Measurements from ENCODE around the gene PDE8A.

PDE8A gene

DNA sequence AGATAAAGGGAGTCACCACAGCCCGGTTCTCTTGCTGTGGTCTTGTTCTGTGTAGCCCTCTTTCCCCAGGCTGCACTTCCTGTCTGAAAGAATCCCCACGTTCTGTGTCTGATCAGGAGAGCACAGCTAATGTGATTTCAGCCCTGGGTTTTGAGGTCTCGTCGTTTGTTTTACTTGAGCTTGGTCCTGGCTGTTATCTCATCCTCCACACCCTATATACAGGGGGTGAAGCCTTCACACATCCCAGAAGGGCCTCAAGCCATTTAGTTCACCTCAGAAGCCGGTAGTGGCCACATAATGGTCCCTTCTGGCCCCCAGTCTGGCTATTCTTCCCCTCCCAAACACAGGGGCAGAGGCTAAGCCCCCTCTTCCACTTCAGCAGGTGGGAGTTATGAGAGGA, 115.6 kb downstream of the PDE8A start:
- DNase-seq: no peak

DNA sequence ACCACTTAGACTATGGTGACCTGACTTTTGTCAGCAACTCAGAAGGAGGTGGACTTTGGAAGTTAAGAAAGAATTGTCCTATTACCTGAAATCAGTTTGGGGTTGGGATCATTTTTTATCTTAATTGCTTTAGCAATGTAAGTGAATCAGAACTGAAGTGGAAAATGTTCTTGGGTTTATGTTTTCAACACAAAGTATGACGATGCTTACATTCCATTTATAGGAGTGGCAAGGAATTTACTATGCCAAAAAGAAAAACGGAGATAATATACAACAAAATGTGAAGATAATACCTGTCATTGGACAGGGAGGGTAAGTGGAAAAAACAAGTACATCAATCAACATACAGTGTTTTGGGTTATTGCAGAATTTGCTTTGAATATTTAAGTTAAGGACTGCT, 116.1 kb downstream of the PDE8A start:
- DNase-seq: no peak

DNA sequence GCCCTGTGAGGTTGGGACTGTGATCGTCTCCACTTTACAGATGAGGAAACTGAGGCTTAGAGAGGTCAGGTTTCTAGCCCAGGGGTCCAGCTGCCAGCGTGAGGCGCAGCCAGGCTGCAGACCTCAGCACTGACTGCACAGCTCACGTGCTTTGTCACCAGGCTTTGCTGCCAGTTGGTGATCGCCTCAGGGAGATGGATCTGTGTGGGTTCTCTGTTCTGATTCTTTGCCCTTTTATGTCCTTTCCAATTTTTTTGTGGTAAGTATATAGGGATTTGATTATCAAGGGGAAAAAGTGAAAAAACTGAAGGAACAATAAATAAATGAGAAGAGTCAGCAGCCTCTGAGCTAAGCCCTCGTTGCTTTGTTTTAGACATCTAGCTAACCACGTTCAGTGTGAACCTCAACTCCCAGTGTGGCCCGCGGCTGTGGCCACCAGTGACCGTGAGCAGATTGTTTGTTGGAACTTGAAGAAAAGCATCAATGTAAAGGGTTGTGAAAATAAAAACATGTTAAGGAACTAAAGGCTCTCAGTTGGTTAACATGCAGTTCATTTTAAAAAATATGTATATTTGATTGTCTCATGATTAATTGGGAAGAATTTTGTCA, 117.6 kb downstream of the PDE8A start:
- no peak for DNase-seq

DNA sequence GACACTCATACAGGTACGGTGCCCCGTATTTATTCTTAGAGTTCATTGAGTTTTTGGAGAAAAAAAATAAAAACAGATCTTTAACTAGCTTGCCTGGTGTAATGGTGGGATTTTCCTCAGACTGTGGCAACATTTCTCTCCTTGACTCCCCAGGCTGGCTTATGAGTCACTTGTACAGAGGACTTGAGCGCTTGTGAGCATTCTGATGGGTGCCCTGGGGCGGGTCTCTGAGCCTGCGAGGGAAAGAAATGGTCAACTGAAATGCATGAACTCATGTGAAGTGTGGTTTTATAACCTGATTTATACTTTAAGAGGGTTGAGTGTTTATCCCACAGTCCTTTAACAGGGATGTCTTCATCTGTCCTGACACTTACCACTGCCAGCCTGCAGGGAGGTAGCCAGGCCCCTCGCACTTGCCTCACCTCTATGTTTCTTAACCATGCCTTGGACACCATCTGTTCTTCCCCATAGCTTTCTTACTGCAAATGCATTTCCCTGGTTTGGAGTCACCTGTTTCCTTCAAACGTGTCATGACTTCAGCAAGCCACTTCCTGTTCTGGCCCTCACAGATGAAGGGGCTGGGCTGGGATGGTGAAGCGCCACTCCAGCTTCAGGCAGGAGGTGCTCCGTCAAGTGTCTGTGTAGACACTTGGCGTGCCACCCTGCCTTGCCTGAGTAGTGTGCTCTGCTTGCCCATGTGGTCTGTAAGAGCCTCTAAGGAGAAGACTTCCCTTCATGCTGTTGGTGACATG, 118.7 kb downstream of the PDE8A start:
- DNase-seq: no peak

DNA sequence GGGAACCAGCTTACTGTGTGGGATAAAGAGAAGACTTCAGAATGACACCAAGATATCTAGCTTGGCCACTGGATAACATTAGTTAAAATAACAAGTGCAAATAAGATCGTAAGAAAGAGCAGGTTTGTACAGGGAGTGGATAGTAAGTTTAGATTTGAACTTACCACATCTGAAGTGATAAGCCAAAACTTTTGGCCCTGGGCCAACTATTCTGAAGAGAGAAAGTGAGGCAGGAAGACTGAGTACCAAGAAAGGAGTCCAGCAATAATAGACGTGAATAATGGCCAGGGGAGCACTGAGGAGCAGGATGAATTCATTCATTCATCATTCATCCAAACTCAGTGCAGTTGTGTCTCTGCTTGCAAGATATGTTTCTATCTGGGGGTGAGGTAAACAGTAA, 122.9 kb downstream of the PDE8A start:
- DNase-seq: no peak

DNA sequence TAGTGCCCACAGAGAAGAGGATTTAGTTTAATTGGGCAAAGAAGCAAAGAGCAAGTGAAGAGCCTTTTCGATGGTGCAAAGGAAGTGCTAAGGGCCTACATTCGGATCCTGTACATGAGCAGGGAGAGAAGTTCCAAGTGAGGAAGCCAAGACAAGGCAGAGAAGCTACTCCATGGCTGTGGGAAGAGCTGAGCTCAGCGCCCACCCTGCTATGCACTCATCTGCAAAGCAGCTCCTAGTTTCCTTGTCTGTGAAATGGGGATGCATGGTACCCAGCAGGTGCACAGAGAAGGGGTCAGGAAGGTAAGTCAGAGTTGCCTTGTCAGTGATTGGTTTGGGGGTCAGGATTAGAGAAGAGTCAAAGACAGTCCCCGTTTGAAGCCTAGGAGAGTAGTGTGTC, 126.5 kb downstream of the PDE8A start:
- no peak for DNase-seq

DNA sequence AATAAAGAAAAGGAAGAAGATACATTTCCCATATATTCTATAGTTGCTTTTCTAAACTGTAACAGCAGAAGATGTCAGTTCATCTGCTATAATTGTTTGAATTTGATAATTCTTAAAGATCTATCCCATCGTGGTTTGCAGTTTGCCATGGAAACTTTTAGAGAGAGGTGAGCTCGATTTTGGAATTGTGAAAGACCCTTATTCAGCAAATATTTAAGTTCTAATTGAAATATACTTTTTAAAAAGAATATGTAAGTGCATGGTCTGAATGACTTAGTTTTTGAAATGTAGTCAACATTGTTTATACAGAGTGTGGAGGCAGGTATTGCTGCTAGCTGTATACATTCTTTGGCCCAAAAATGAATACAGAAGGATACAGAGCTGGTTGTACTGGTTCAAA, 127.7 kb downstream of the PDE8A start:
- DNase-seq: no peak

DNA sequence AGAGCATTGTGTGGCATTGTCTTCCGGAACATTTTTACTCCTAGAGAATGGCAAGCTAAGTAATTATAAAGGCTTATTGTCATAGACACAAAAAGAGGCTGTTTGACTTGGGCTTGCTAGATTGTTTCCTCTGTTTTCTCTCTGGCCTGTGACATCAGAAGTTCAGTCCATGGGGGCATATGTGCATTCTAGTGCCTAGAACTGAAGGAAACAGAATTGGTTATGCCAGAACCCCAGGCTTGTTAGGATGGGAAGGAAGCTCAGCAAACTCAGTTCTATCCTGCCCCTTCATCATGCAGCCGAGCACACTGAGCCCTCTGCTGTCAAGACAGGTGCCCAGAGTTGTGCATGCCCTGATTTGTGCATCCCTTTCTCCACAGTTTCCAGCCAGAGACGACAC, 131.3 kb downstream of the PDE8A start:
- no peak for DNase-seq

DNA sequence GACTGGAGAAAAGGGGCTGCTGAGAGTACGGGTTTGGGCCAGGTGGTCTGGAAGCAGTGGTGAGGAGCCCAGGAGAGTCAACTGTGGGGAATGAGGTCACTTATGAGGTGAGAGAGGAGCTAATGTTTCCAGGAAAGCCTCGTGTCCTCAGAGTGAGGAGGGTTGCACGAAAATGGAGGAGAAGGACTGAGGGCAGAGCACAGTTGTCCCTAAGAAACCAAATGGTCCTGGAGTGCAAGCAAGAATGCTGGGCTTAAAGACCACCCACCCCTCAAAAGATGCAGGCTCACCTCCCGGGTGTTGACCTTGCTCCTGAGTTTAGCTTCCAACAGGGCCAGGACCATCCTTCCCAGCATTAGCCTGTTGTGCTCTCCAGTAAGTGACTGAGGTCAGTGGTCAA, 133.2 kb downstream of the PDE8A start:
- DNase-seq: no peak

DNA sequence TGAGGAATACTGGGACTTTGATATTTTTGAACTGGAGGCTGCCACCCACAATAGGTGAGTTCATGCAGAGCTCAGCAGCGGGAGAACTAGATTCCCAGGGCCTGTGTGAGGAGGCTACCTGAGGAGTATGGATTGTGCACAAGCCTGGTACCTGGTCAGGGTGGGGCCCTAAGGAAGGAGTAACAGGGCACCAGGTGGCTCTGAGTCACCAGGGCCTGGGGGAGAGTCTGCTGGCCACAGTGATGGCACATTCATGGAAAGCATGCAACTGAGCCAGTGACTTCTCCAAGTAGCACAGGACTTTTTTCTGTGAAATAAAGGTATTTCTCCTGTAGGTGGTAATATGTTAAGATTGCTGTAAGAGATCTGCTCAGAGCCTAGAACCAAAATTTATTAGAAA, 134.4 kb downstream of the PDE8A start:
- no peak for DNase-seq

DNA sequence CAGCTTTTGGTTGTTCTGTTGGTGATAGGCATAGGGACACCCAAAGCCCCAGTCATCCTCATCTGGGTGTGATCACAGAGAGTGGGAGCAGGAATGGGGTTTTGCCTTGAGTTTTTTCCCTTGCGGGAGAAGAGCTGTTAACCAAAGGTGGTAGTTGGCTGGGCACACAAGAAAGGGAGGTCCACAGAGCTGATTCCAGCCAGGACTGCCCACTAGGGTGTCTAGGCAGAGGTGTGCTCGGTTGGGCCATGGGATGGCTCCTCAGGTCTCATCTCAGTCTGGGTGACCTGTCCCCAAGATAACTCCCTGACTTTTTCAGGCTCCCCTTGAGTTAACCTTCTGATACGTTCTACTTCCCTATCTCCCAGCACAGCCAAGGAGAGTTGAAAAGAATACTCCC, 134.8 kb downstream of the PDE8A start:
- DNase-seq: no peak

DNA sequence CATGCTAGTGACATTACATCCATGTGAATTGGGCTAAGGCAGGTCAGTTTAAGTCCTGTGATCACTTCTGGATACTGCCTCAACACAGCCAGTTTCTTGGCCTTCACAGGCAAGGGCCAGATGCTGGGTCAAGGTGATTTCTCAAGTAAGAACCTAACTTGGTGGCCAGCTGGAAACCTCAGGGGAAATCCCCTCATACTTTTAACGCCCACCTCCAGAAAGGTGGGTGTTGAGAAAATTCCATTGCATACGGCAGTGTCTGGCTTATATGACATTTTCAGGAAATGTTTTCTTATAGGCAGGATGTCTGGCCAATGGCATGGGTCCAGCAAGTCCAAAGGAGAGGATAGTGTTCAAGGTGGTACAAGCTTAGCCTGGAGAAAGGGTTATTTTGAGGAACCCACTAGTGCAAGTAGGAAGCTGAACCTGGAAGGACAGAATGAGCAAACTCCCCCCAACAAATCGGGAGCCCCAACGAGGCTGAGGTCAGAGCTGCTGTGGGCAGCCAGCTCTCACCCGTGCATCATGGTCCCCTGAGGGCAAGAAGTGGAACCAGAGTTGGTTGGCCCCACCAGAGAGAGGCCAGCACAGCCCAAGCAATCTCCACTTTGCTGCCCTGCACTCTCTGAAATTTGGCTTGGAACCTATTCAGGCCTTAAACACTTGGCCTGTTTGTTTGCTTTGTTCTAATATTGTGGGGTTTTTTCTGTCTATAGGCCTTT, 135.4 kb downstream of the PDE8A start:
- DNase-seq: no peak

DNA sequence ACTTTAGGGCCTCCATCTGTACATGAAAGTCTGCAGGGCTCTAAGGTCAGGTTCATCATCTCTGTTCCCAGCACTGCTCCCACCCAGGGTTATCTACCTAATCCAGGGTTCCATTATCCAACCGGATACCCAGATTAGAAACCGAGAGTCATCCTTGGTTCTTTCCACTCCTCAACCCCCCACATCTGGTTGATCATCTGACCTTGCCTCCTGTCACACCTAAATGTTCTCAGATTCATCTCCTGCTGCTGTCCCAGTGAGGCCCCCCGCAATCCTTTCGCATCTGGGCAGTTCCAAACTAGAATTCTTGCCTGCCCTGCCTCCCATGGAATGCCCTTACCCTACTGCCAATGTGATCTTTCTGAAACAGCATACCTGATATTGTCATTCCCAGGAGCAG, 136.5 kb downstream of the PDE8A start:
- DNase-seq: no peak

DNA sequence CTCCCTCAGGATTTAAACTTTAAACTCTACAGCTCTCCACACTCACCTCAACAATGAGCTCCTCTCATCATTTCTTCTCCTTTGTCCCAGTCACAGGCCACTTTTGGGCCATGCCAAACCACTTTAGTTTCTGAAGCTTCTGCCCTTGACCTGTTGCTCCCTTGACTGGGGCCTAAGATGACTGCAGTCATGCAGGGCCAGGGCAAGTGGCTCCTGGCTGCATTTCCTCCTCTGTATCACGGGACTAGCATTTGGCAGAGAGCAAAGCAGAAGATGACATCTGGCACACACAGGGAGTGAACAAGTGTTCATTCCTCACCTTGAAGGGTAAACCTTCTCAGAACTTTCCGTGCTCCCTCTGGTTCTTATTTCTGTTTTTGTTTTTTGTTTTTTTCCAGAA, 136.9 kb downstream of the PDE8A start:
- DNase-seq: no peak

DNA sequence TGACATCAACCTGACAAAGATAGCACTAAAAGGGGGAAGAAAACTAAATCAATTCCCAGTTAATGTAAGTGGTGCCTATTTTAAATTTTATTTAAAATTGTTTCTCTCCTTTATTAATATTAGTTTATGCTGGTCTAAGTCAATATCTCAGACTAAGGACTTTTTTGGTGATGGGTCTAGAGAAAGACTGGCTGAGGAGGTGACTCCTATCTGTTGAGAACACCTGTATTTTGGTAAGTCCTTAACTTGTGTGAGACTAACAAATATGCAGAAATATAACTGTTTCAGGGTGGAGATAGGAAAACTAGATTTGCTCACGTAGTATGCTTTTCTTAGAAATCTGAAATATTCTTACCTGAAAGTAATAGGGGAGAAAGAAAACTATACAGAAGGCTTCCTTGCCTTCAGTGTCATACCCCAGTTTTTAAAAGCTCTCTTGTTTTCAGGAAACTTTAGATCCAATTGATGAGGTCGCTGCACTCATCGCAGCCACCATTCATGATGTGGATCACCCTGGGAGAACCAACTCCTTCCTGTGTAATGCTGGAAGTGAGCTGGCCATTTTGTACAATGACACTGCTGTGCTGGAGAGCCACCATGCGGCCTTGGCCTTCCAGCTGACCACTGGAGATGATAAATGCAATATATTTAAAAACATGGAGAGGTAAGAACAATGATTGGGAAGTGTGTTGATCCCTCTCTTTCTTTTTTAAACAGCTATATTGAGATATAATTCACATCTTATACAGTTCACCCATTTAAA, 138.9 kb downstream of the PDE8A start:
- no peak for DNase-seq

DNA sequence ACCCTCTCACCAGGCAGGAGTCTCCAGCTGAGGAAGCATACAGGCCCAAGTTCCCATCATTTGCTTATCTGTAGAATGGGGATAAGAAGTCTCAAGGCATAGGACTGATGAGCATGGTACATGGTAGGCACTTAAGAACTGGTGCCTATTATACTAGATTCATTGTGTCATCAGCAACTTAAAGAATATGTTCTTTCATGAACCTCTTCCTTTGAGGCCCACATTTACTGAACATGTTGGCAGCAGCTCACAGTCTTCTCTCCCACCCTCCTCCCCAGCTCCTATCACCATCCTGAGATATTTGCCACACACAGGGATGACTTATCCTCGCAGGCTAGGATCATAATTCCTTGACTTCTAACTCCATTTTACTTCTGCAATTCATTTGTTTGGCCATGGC, 142.5 kb downstream of the PDE8A start:
- DNase-seq: no peak

DNA sequence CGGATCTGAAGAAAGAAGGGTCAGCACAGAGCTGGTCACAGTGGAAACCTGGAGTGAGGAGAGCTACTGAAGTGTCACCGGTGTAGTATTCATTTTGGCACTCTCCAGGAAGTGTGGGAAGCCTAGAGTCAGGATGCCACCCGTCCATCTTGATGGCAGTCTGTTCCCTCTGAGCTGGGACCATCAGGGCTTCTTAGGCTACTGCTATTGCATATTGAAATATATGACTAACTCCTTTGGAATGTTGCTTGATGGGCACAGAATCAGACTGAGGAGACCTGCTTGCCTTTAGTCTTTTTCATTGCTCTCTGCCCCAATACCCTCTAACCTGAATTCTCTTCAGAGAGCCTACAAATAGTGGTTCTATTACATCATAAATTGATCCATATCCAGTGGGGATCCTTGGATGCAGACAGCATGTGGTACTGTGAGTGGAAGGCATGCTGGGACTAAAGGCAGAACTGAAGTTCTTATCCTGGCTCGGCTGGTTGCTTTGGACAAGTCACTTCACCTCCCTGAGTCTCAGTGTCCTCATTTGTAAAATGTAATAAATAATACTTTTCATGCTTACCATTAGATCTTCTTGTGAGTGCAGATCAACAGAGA, 143.5 kb downstream of the PDE8A start:
- no peak for DNase-seq

DNA sequence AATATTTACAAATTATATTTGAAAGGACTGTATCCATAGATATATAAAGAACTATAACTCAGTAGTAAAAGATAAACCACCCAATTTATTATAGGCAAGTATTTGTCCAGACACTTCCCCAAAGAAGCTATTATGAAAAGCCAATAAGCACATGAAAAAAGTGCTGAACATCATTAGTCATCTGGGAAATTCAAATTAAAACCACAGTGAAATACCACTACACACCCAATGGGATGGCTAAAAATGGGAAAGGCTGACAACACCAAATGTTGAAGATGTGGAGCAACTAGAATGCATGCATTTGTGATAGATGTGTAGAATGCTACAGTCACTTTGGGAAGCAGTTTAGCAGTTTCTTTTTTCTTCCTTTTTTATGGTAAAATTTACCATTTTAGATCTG, 147.0 kb downstream of the PDE8A start:
- no peak for DNase-seq

DNA sequence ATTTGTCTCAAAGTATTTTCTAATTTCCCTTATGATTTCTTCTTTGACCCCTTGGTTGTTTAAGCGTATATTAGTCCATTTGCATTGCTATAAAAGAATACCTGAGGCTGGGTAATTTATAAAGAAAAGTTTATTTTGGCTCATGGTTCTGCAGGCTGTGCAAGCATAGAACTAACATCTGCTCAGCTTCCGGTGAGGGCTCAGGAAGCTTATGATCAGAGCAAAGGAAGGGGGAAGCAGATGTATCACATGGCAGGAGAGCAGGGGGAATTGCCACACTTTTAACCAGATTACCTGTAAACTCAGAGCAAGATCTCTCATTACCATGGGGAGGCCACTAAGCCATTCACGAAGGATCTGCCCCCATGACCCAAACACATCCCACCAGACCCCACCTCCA, 148.2 kb downstream of the PDE8A start:
- no peak for DNase-seq

DNA sequence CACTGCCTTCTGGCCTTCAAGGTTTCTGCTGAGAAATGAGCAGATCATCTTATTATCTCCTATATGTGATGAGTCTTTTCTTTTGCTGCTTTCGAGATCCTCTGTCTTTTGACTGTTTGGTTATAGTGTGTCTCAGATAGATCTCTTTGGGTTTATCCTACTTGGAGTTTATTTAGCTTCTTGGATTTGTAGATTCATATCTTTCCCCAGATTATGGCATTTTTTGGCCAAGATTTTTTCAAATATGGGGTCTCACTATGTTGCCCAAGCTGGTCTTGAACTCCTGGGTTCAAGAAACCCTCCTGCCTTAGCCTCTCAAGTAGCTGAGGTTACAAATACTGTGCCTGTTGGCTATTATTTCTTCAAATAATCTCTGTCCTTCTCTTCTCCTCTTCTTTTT, 150.3 kb downstream of the PDE8A start:
- no peak for DNase-seq

DNA sequence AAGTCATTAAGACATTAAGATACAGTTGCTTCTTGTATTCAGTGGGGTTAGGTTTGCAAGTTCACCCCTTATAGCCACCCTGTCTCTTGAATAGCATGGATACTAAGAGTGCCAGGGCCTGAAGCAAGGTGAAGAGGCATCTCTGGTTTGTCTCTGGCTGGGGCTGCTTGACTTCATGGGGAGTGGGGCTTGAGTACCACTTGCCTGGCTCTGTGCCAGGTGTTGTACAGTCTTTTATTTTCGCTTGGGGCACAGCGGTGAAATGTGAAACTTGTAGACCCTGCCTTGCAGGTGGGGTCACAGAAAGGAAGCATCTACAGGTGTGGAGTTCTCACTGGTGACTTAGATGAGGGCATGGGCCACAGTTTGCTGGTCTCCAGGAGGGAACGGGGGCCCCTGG, 152.1 kb downstream of the PDE8A start:
- DNase-seq: no peak

DNA sequence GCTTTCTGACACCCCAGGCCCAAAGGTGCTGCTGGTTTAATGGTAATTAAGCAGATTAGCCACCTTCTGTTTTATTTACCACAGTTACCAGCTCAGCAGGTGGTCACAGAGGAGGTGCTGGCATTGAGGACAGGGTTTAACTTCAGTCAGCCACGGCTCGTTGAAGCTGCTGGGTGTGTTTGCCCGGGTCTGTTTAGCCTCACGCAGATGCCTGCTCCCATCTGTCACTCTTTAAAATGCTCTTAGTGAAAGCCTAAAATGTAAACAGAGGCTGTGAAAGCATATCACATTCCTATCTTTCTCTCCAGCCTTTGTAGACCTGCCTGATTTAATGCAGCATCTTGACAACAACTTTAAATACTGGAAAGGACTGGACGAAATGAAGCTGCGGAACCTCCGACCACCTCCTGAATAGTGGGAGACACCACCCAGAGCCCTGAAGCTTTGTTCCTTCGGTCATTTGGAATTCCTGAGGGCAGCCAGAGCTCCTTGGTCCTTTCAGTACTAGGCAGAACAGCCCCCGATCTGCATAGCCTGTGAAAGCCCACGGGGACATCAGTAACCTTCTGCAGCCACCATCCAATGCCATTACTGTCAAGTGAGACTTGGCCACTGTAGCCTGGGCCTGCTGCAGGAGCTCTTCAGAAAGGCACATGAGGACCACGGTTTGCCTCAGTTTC, 156.0 kb downstream of the PDE8A start:
- DNase-seq: no peak

DNA sequence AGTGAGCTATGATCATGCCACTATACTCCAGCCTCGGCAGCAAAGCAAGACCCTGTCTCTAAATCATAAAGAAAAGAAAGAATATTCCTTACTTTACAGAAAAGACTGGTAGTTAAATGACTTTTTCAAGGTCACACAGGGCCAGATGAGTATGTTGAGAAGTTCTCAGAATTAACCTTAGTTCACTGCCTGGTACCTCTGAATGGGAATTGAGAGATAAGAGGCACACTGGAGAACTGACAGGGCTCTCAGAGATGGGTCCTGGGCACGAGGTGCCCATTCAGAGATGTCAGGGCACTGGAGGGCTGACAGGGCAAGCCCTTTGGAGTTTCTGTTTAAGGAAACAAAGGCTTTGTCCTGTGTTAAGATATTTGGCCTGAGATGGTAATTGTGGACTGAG, 157.7 kb downstream of the PDE8A start:
- DNase-seq: no peak
